ENCODE results near the gene CLCA1.

DNA sequence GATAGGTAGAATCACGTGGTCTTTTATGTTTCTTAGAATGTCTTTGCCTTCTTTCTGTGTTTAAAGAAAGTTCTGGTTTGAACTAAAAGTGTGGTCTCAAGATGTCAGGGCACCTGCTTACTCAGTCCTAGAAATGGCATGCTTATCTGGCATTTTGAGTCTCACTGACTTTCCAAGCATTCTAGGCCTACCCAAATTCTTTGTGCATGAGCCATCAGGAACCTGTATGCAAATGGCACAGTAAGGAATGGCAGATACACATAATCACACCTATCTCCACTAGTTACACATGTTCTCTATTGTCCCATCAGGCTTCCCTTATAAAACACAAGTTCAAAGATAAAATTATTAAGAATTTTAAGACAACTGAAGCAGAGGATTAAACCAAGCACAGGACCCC, 48.6 kb downstream of the CLCA1 start:
- TF ChIP-seq, protein P1, sequence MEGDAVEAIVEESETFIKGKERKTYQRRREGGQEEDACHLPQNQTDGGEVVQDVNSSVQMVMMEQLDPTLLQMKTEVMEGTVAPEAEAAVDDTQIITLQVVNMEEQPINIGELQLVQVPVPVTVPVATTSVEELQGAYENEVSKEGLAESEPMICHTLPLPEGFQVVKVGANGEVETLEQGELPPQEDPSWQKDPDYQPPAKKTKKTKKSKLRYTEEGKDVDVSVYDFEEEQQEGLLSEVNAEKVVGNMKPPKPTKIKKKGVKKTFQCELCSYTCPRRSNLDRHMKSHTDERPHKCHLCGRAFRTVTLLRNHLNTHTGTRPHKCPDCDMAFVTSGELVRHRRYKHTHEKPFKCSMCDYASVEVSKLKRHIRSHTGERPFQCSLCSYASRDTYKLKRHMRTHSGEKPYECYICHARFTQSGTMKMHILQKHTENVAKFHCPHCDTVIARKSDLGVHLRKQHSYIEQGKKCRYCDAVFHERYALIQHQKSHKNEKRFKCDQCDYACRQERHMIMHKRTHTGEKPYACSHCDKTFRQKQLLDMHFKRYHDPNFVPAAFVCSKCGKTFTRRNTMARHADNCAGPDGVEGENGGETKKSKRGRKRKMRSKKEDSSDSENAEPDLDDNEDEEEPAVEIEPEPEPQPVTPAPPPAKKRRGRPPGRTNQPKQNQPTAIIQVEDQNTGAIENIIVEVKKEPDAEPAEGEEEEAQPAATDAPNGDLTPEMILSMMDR (IDR thresholded peaks at IDR 0.05) = no peak
- no peak for TF ChIP-seq POLR2A (IDR thresholded peaks at IDR 0.05)
- TF ChIP-seq POLR2AphosphoS5 (IDR thresholded peaks at IDR 0.05) = no peak
